Measurements from ENCODE around the gene FAM131B.

GRCh38 chr7:143308632-143309031 is 53.9 kb downstream of the FAM131B start:
- TF ChIP-seq CTCF (IDR thresholded peaks at IDR 0.05; ENCODE audit: poor library complexity) = no peak
- TF ChIP-seq EZH2 (IDR thresholded peaks at IDR 0.05; ENCODE audit: borderline replicate concordance) = no peak
- TF ChIP-seq EZH2phosphoT487 (IDR thresholded peaks at IDR 0.05; ENCODE audit: low read depth, severe bottlenecking, unreplicated experiment) = no peak

All from hepatocyte (in vitro differentiated cells).